ENCODE measurements around the gene G0S2. TPM values are rescaled to one million over a fixed set of nuclear protein-coding genes. Genes with fewer than 3 reads are reported as not detected.

The G0S2 gene
- polyA plus RNA-seq, 2 of the 4 experiments (the other 2 are of a cell fraction): 1.1 to 3.0 TPM

GRCh38 chr1:209629621-209630382 lies 45.4 kb upstream of the G0S2 start:
- ChIA-PET POLR2A (no interaction called here), CTCF (interaction anchor here (0.8 to 4.1 kb wide), 19 partner anchors 10 to 65 kb away, joined by 3 to 37 read pairs (median 5); partner anchors contain the start of genes G0S2 and LAMB3)
- H3K4me2 ChIP-seq: no peak overlapping the region
- H3K4me1 ChIP-seq: no peaks in the 10 kb centered on the region
- ATAC-seq: no peak
- H3K4me3 ChIP-seq: no peak overlapping the region
- FAIRE-seq: no peak
- H3K27ac ChIP-seq: no peak overlapping the region
- 92% methylated on average over 10 of the region's 11 CpGs for WGBS (ENCODE audit: missing lambda C conversion rate)
- no peak for DNase-seq (ENCODE audit: low read depth in 1 of 2, low spot score in 1 of 2)
- TF ChIP-seq ZNF302 (CRISPR knock-in tag; IDR thresholded peaks at IDR 0.05) (no peak), MAX (IDR thresholded peaks at IDR 0.05) (no peak), ATOH8 (CRISPR knock-in tag; IDR thresholded peaks at IDR 0.05; ENCODE audit: low read depth) (no peak), TP53 (CRISPR knock-in tag; IDR thresholded peaks at IDR 0.05) (no peak), GATA3 (IDR thresholded peaks at IDR 0.05; ENCODE audit: borderline replicate concordance) (no peak), EHF (CRISPR knock-in tag; IDR thresholded peaks at IDR 0.05) (no peak), ZSCAN20 (CRISPR knock-in tag; IDR thresholded peaks at IDR 0.05) (no peak), CEBPB (IDR thresholded peaks at IDR 0.05) (no peak), FOSL2 (IDR thresholded peaks at IDR 0.05) (no peak), FOSL2 (CRISPR knock-in tag; IDR thresholded peaks at IDR 0.05) (no peak), MYC (IDR thresholded peaks at IDR 0.05; ENCODE audit: borderline replicate concordance, low read length) (no peak), PBX3 (IDR thresholded peaks at IDR 0.05) (no peak), KDM5A (IDR thresholded peaks at IDR 0.05) (no peak), ZFP36 (IDR thresholded peaks at IDR 0.05; ENCODE audit: borderline replicate concordance, partially characterized antibody) (no peak), HOXA7 (CRISPR knock-in tag; IDR thresholded peaks at IDR 0.05) (no peak), NPAS2 (CRISPR knock-in tag; IDR thresholded peaks at IDR 0.05; ENCODE audit: borderline replicate concordance) (no peak), POLR2AphosphoS2 (conservative IDR thresholded peaks at IDR 0.05; ENCODE audit: low read length) (no peak)
- TF ChIP-seq, protein P1, sequence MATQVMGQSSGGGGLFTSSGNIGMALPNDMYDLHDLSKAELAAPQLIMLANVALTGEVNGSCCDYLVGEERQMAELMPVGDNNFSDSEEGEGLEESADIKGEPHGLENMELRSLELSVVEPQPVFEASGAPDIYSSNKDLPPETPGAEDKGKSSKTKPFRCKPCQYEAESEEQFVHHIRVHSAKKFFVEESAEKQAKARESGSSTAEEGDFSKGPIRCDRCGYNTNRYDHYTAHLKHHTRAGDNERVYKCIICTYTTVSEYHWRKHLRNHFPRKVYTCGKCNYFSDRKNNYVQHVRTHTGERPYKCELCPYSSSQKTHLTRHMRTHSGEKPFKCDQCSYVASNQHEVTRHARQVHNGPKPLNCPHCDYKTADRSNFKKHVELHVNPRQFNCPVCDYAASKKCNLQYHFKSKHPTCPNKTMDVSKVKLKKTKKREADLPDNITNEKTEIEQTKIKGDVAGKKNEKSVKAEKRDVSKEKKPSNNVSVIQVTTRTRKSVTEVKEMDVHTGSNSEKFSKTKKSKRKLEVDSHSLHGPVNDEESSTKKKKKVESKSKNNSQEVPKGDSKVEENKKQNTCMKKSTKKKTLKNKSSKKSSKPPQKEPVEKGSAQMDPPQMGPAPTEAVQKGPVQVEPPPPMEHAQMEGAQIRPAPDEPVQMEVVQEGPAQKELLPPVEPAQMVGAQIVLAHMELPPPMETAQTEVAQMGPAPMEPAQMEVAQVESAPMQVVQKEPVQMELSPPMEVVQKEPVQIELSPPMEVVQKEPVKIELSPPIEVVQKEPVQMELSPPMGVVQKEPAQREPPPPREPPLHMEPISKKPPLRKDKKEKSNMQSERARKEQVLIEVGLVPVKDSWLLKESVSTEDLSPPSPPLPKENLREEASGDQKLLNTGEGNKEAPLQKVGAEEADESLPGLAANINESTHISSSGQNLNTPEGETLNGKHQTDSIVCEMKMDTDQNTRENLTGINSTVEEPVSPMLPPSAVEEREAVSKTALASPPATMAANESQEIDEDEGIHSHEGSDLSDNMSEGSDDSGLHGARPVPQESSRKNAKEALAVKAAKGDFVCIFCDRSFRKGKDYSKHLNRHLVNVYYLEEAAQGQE (IDR thresholded peaks at IDR 0.05): no peak
- TF ChIP-seq, protein P2, sequence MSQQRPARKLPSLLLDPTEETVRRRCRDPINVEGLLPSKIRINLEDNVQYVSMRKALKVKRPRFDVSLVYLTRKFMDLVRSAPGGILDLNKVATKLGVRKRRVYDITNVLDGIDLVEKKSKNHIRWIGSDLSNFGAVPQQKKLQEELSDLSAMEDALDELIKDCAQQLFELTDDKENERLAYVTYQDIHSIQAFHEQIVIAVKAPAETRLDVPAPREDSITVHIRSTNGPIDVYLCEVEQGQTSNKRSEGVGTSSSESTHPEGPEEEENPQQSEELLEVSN (IDR thresholded peaks at IDR 0.05; ENCODE audit: borderline replicate concordance, low read depth): no peak
- TF ChIP-seq, protein P3, sequence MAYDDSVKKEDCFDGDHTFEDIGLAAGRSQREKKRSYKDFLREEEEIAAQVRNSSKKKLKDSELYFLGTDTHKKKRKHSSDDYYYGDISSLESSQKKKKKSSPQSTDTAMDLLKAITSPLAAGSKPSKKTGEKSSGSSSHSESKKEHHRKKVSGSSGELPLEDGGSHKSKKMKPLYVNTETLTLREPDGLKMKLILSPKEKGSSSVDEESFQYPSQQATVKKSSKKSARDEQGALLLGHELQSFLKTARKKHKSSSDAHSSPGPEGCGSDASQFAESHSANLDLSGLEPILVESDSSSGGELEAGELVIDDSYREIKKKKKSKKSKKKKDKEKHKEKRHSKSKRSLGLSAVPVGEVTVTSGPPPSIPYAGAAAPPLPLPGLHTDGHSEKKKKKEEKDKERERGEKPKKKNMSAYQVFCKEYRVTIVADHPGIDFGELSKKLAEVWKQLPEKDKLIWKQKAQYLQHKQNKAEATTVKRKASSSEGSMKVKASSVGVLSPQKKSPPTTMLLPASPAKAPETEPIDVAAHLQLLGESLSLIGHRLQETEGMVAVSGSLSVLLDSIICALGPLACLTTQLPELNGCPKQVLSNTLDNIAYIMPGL (CRISPR knock-in tag; IDR thresholded peaks at IDR 0.05; ENCODE audit: borderline replicate concordance): no peak
- H3K9me3 ChIP-seq: no peaks in the 10 kb centered on the region

Data from A549 (cell line).